ENCODE data around the gene ZFP36L1.

- no peak for TF ChIP-seq CTCF (IDR thresholded peaks at IDR 0.05)
- TF ChIP-seq POLR2A (IDR thresholded peaks at IDR 0.05), result no peak
These were observed 16.7 kb upstream of the ZFP36L1 start for GRCh38 chr14:68809524-68809923.
